ENCODE results near the gene BCKDHA.

DNA sequence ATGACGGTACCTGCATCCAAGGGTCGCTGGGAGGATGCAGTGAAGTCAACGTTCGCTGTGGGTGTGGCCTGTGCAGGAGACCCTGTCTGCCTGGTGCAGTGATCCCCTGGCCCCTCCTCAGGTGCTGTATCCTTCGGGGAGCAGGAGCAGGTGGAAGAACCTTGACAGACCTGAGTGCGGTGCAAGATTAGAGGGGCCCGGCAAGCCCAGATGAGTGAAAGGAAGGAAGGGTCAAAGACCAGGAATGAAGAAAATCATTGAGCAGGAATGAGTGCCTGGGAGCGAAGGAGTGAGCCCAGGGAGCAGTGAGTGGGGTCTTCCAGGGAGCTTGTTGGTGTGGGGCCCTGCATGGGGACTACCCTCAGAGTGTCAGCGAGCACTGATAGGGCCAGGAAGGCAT is 16.8 kb downstream of the BCKDHA start:
- TF ChIP-seq, protein P1, sequence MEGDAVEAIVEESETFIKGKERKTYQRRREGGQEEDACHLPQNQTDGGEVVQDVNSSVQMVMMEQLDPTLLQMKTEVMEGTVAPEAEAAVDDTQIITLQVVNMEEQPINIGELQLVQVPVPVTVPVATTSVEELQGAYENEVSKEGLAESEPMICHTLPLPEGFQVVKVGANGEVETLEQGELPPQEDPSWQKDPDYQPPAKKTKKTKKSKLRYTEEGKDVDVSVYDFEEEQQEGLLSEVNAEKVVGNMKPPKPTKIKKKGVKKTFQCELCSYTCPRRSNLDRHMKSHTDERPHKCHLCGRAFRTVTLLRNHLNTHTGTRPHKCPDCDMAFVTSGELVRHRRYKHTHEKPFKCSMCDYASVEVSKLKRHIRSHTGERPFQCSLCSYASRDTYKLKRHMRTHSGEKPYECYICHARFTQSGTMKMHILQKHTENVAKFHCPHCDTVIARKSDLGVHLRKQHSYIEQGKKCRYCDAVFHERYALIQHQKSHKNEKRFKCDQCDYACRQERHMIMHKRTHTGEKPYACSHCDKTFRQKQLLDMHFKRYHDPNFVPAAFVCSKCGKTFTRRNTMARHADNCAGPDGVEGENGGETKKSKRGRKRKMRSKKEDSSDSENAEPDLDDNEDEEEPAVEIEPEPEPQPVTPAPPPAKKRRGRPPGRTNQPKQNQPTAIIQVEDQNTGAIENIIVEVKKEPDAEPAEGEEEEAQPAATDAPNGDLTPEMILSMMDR (IDR thresholded peaks at IDR 0.05 in 8 of 11, conservative IDR thresholded peaks at IDR 0.05 in 3 of 11), result no peak
- TF ChIP-seq POLR2AphosphoS5 (IDR thresholded peaks at IDR 0.05) (no peak), POLR2A (IDR thresholded peaks at IDR 0.05) (no peak)

All from spleen (tissue), 7 donors.